Right lobe of liver (tissue), 4 donors: ENCODE results near the gene MRPS31.

ENCODE experiments used
- POLR2A ChIP-seq: fragments of 450-650 bp; IDR thresholded peaks from one replicate; pipeline ENCODE4 v1.6.1; 2017; ENCODE audit warnings: antibody characterized with exemption, mild to moderate bottlenecking
- TF ChIP-seq, protein P1 (sequence below), 4 donors: fragments of 200-600 bp in 3 of 4; fragments of 450-650 bp in 1 of 4; IDR thresholded peaks; one replicate each; pipeline versions ENCODE4 v1.5.1 to v1.8.0; 2016 to 2022; ENCODE audit warnings: antibody characterized with exemption in 4 of 4, mild to moderate bottlenecking in 2 of 4
- donor health status: DM: no; HTN: no; CAD: no.
- donor health status: DM: no; HTN: no; CAD: no.
- donor health status: DM: no; HTN: yes; CAD: no.

DNA sequence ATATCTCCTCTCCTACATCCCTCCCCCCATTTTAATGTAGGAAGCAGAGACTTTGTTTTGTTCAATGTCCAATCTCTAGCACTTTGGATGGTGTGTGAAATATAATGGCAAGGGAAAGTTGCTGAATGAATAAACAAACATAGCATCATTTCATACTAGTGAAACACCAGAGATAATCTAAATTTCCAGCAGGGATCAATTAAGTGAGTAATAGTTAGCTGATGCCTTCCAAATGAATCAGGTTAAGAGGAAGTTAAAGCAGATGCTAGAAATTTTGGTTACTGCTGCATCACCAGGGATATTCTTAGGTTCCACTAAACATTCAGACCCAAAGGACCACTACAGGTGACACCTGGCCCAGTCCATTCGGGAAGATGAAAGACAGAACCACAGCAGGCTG is 8.1 kb downstream of the MRPS31 start:
- TF ChIP-seq, protein P1, sequence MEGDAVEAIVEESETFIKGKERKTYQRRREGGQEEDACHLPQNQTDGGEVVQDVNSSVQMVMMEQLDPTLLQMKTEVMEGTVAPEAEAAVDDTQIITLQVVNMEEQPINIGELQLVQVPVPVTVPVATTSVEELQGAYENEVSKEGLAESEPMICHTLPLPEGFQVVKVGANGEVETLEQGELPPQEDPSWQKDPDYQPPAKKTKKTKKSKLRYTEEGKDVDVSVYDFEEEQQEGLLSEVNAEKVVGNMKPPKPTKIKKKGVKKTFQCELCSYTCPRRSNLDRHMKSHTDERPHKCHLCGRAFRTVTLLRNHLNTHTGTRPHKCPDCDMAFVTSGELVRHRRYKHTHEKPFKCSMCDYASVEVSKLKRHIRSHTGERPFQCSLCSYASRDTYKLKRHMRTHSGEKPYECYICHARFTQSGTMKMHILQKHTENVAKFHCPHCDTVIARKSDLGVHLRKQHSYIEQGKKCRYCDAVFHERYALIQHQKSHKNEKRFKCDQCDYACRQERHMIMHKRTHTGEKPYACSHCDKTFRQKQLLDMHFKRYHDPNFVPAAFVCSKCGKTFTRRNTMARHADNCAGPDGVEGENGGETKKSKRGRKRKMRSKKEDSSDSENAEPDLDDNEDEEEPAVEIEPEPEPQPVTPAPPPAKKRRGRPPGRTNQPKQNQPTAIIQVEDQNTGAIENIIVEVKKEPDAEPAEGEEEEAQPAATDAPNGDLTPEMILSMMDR (IDR thresholded peaks at IDR 0.05): no peak
- TF ChIP-seq POLR2A: no peak
